Right renal pelvis (tissue), 4 donors: ENCODE results near the gene HIC2. TPM values are rescaled to one million over a fixed set of nuclear protein-coding genes. Genes with fewer than 3 reads are reported as not detected.
"Not testable (repeated sequence)": the region's sequence is repeated elsewhere in the genome, so short reads cannot be mapped to it uniquely, and the experiment has no call there.

ENCODE experiments used
- DNase-seq, 4 donors: peaks; one replicate each; pipeline ENCODE4 v3.0.0-alpha.2; 2013; ENCODE audit warnings: low read depth in 4 of 4, low spot score in 3 of 4, missing footprints in 1 of 4
- polyA plus RNA-seq, 4 donors: library from polyadenylated mRNA; unstranded; fragments of 120-200 nt; gene quantifications; one replicate each; pipeline ENCODE4 v1.2.1, GENCODE V29; 2013; ENCODE audit not compliant: insufficient read length in 4 of 4

HIC2 gene
- polyA plus RNA-seq: 10 to 100 TPM in 1 of 4 donors, 1 to 10 TPM in 3; 8.9 to 11.7 (median 9.4) TPM

DNA sequence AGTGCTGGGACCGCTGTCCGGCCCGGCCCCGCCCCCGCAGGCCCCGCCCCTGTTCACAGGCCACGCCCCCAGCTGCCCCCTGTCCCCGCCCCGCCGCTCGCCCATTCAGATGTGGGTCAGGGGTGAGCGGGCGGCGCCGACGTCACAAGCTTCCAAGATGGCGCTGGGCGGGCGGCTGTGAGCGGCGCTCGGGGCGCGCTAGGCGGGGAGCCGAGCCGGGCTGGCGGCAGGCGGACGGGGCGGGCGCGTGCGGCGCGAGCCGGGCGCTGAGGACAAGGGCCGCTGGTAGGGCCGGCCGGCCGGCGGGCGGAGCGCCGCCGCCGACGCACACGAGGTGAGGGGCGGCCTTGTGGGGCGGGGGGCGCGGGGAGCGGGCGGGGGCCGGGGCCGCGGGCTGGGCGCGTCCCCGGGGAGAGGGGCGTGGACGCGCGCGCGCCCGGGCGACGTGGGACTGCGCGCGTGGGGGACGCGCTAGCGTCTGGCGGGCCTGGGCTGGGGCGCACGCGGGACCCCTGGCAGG is at the start of gene HIC2:
HIC2 (plus strand) TSS at position 145 of the 520 bp plus-strand sequence. CDS start 25,461 bp downstream, outside the sequence.
- not testable (repeated sequence) for DNase-seq

- not testable (repeated sequence) for DNase-seq
These were observed 48.4 kb upstream of the HIC2 start for GRCh38 chr22:21368603-21369310.

DNA sequence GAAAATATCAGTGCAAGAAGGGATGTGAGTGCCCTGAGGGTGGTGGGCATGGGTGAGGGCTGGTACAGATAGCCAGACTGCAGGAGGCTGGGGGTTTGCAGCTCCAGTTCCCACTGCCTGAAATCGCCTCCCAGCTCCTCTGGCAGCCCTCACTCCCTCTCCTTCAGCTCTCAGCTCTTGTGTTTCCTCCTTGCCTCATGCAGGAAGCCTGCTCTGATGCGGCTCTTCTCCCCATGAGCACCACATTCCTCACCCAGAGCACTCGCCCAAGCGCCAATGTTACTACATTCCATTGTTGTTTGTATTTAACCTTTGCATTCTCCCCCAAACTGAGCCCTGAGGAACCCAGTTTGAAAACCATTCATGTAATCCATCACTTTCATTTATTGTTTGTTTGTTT is 41.3 kb upstream of the HIC2 start:
- DNase-seq: not testable (repeated sequence)

GRCh38 chr22:21383701-21384467 is 33.3 kb upstream of the HIC2 start, which contains the start of gene RIMBP3B:
TSS of gene RIMBP3B (plus strand) at chr22:21383751. CDS start at chr22:21383859, 108 bp downstream.
- not testable (repeated sequence) for DNase-seq

DNA sequence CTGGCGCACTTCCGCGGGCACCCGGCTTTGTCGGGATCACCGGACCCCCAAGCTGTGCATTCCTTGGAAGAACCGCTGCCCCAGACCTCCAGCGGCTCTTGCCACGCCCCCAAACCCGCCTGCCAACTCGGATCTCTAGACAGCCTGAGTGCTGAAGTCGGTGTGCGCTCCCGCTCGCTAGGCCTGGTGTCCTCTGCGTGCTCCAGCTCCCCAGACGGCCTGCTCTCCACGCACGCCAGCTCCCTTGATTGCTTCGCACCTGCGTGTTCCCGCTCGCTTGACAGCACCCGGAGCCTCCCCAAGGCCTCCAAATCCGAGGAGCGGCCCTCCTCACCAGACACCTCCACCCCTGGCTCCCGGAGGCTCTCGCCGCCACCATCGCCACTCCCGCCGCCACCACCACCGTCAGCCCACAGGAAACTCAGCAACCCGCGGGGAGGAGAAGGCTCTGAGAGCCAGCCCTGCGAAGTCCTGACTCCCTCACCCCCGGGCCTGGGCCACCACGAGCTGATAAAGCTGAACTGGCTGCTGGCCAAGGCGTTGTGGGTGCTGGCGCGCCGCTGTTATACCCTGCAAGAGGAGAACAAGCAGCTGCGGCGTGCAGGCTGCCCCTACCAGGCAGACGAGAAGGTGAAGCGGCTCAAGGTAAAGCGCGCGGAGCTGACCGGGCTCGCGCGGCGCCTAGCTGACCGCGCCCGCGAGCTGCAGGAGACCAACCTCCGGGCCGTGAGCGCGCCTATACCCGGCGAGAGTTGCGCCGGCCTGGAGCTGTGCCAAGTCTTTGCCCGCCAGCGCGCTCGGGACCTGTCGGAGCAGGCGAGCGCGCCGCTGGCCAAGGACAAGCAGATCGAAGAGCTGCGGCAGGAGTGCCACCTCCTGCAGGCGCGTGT is 32.5 kb upstream of the HIC2 start:
- not testable (repeated sequence) for DNase-seq

DNA sequence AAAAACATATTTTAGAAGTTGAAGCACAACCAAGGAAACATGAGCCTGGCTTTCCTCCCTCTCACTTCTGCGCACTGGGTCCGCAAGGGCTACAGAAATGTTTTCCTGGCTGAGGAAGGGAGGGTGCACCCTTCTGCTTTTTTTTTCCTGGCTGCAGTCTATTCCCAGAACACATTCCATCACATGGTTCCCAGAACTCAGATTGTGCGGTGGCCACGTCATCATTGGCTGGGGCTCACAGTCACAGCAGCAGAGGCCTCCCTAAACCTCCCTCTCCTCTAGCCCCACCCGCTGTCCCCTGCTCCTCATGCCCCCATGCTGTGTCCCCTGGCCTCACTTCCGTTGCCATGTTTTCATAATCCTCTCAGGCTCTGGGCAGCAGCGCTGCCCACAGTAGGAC is 27.7 kb upstream of the HIC2 start:
- not testable (repeated sequence) for DNase-seq

- DNase-seq: not testable (repeated sequence)
These were observed 27.2 kb upstream of the HIC2 start for GRCh38 chr22:21390013-21390412.

GRCh38 chr22:21394613-21395012 is 22.6 kb upstream of the HIC2 start:
- DNase-seq: not testable (repeated sequence)

- not testable (repeated sequence) for DNase-seq
These were observed 15.8 kb upstream of the HIC2 start for GRCh38 chr22:21401197-21401969.

GRCh38 chr22:21402763-21403314 is 14.3 kb upstream of the HIC2 start:
- DNase-seq: not testable (repeated sequence)

- DNase-seq: not testable (repeated sequence)
These were observed 10.0 kb upstream of the HIC2 start for GRCh38 chr22:21407139-21407538.

DNA sequence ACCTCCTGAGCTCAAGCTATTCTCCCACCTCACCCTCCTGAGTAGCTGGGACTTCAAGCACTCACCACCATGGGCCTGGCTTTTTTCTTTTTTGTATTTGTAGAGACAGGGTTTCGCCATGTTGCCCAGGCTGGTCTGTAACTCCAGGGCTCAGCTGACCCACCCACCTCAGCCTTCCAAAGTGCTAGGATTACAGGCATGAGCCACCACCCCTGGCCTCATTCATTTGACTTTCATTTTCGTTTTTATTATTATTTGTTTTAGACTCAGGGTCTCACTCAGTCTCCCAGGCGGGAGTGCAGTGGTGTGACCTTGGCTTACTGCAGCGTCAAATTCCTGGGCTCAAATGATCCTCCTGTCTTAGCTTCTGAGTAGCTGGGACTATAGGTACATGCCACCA is 9.4 kb upstream of the HIC2 start:
- not testable (repeated sequence) for DNase-seq

DNA sequence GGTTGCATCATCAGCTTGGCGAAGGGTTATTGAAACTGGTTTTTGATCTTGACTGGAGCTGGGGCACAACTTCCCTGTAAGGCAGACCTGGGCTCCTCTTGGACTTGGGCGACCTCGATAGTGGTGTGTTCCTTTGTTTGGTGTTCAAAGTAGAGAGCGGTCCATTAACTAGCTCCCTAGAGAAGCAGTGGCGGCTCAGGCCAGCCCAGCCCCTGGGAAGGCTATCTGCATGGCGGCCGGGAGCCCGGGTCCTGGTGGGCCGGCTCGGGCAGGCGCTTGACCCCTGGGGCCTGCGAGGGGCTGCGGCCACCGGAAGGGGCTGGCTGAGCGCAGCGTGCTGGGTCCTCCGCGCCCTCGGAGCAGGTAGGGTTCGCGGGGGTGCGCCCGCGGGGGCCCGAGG is 796 bp upstream of the HIC2 start:
- DNase-seq: not testable (repeated sequence)

DNA sequence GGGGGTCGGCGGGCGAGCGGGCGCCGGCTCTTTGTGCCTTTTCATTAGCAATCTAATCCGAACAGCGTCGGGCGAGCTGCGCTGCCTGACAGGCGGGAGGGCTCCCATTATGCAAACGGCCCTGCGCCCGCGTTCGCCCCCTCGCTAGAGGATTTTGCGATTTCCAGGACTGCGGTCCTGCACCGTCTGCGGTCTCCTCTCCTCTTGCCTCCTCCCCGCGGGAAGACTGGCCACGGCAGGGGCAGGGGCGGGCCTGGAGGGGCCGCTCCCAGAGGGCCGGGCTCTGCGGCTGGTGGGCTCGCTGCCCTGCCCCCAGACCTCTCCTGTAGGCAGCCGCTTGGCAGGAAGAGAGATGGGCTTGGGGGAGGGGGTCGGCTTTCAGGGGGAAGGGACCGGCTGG is 682 bp downstream of the HIC2 start:
- DNase-seq: not testable (repeated sequence)

DNA sequence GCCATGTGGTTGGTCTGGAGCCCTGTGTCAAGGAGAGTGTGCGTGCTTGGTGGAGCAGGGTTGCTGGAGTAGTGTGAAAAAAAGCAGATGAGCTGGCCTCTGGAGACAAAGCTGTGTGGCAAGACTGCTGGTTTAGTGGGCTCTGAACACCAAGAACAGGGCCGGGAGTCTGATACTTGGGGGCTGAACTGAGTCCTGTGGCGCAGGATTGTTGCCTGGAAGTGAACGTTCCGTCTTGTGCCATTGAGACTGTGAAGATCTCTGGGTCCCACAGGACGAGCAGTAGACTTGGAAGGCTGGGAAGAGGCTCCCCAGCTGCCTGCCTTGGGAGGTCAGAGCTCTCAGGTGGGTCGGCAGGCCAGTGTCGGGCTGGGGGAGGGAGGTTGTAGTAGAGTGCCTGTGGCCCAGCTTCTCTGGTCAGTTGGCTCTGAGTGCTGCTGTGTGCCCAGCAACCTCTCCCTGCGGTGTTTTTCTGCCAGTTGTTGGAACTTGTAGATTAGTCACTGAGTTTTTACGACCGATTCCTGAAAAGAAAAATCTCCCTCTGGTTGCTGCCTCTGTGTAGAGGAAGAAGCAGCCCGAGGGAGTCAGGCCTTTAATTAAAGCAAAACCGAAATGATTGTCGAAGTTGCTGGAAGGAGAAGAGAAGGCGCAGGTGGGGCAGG is 1.9 kb downstream of the HIC2 start:
- DNase-seq: not testable (repeated sequence)

DNA sequence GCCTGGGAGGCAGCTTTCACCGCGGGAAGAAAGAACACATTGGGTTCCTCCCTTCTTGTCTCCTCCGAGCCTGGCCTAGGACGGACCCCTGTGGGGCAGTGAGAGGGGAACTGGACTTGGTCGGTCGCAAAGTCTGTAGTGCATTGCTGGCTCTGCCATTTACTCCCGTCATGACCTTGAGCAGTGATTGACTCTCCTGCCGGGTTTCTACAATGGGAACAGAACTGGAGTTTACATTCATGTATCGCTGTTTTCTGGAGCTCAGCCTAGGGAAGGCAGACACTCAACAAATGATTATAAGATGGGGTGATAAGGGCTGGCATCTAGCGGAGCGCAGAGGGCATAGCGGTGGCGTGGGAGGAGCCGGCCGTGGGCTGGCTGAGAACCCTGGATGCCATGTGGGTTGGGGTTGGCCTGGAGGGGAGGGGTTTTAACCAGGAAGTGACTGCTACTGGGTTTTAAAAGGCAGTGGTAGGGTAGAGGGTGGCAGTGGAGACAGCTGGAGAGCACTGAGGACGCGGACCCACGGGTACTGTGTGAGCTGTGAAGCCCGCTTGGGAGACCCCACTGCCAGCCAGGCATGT is 3.1 kb downstream of the HIC2 start:
- DNase-seq: not testable (repeated sequence)

- not testable (repeated sequence) for DNase-seq
These were observed 7.0 kb downstream of the HIC2 start for GRCh38 chr22:21424084-21424709.
